Chondrocyte (in vitro differentiated cells): Measurements from ENCODE around the gene SERHL2. TPM values are rescaled to one million over a fixed set of nuclear protein-coding genes. Genes with fewer than 3 reads are reported as not detected.

Source experiments
- DNase-seq: peaks from one replicate; pipeline ENCODE4 v3.0.0; 2021; ENCODE audit warnings: mixed read lengths, low spot score
- H3K27ac Mint-ChIP-seq: one replicate; pipeline ENCODE4 v1.8.0; 2021; ENCODE audit warnings: mild to moderate bottlenecking, moderate library complexity, mixed read lengths; ENCODE audit not compliant: unreplicated experiment
- H3K27me3 Mint-ChIP-seq: 2 replicates; pipeline ENCODE4 v1.8.0; 2021; ENCODE audit warnings: low read depth, mixed read lengths
- H3K36me3 Mint-ChIP-seq: 2 replicates; pipeline ENCODE4 v1.8.0; 2021; ENCODE audit warnings: low read depth, mixed read lengths
- H3K4me1 Mint-ChIP-seq: 2 replicates; pipeline ENCODE4 v1.8.0; 2021; ENCODE audit warnings: low read depth, mild to moderate bottlenecking, mixed read lengths
- H3K4me3 Mint-ChIP-seq: one replicate; pipeline ENCODE4 v1.8.0; 2021; ENCODE audit warnings: mild to moderate bottlenecking, moderate library complexity, mixed read lengths; ENCODE audit not compliant: unreplicated experiment
- H3K9me3 Mint-ChIP-seq: 2 replicates; pipeline ENCODE4 v1.8.0; 2021; ENCODE audit warnings: low read depth, mixed read lengths
- CTCF ChIP-seq: fragments of 200-600 bp; sonication (generic); IDR thresholded peaks from 2 replicates; pipeline ENCODE4 v1.5.0; 2021; ENCODE audit warnings: antibody characterized with exemption, mild to moderate bottlenecking, moderate library complexity
- total RNA-seq: library from RNA; stranded (reverse); gene quantifications from 3 replicates; pipeline ENCODE4 v1.2.1, GENCODE V29; 2021

Gene SERHL2
- total RNA-seq, 1 donor from 2014 or later: 3.5 TPM

DNA sequence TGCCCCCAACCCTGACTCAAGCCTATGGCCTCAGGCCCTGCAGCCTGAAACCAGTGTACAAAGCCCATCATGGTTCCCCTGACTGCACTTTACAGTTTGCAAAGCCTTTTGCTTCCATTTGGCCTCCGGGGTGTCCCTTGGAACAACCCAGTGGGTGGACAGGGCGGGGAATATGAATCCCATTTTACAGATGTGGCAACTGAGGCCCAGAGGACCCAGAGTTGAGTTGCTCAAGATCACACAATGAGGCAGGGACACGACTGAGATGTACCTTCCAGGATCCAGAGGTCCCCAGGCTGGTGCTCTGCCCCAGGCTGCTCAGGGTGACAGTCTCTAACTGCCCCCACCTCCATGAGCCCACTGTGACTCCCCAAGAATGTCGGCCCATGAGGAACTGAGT is 66.3 kb downstream of the SERHL2 start:
- no peak for TF ChIP-seq CTCF
- H3K27ac Mint-ChIP-seq: peak overlapping the region; percentile 83
- peaks cover 60% of the 10 kb centered on the region for H3K4me1 Mint-ChIP-seq
- H3K27me3 Mint-ChIP-seq: no peaks in the 10 kb centered on the region
- peaks cover 2% of the 10 kb centered on the region for H3K36me3 Mint-ChIP-seq
- H3K9me3 Mint-ChIP-seq: no peaks in the 10 kb centered on the region
- DNase-seq: no peak
- H3K4me3 Mint-ChIP-seq: no peak overlapping the region

DNA sequence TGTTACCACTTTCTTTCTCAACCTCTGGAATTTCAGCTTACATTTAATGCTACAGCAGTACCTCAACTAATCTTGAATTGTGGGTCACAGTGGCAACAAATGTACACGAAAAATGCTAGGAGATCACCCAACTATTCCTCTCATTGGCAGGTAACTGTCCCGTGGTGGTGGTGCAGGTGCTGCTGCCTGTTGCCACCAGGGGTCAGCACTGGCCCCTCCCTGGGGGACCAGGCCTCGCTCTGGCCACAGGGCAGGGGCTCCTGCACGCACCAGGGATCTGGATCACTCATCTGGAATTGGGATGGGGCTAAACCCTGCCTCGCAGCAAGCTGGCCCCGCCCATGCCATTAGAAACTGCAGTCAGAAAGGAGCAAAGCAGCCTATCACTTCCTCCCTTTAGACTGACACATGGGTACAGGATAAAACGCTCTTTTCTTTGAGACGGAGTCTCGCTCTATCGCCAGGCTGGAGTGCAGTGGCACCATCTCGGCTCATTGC is 67.8 kb downstream of the SERHL2 start:
- no peak for DNase-seq
- Mint-ChIP-seq H3K4me1 (peaks cover 52% of the 10 kb centered on the region), H3K9me3 (no peaks in the 10 kb centered on the region), H3K36me3 (peaks cover 9% of the 10 kb centered on the region), H3K27ac (peak overlapping the region; percentile 83), H3K27me3 (no peaks in the 10 kb centered on the region), H3K4me3 (peak overlapping the region; percentile 45)
- TF ChIP-seq CTCF: peak; percentile 96

DNA sequence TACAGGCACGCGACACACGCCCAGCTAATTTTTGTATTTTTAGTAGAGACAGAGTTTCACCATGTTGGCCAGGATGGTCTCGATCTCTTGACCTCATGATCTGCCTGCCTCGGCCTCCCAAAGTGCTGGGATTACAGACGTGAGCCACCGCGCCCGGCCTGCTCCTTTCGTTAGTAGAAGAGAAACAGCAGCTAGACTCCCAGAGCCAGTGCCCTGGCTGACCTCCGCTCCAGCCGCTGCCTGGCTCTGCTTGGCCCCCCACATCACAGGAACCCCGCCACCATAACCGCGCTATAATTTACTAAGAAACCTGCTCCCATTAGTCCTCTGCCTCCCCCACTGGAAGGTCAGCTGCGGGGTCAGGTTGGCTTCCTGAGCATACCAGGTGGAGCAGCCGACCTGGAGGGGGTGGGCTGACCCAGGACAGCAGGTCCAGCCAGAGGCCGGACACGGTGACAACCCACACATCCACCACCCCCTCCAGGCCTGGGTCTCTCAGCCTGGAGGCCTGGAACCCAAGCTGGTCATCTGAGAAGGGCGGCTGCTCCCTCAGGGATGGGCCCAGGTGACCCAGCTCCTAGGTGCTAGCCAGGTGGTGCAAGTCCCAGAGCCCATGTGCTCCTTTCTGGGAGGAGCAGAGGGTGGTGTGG is 68.4 kb downstream of the SERHL2 start:
- Mint-ChIP-seq H3K4me1 (peaks cover 45% of the 10 kb centered on the region), H3K4me3 (no peak overlapping the region), H3K36me3 (peaks cover 11% of the 10 kb centered on the region), H3K9me3 (no peaks in the 10 kb centered on the region), H3K27ac (peak overlapping the region; percentile 83), H3K27me3 (no peaks in the 10 kb centered on the region)
- no peak for TF ChIP-seq CTCF
- no peak for DNase-seq

DNA sequence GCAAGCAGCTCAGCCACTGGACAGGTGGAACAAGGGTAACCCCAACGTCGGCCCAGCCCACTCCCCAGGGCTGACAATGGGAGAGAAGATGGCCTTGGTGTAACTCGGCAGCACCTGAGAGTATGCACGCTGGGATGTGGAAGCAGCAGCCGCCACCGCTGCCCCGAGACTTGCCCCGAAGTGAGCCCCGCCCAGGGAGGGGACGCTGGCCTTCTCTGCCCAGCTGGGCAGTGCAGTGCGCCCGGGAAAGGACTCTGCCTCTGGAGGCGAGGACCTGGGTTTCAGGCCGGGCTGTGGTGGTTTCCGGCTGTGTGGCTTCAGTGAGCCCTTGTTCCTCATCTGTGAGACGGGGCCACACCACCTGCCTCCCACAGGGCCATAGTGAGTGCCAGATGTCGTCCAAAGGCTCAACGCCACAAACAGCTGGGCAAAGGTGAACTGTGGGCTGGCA is 69.6 kb downstream of the SERHL2 start:
- Mint-ChIP-seq H3K27ac (peak overlapping the region; percentile 8), H3K4me3 (no peak overlapping the region), H3K9me3 (no peaks in the 10 kb centered on the region), H3K36me3 (peaks cover 16% of the 10 kb centered on the region), H3K27me3 (no peaks in the 10 kb centered on the region), H3K4me1 (peaks cover 36% of the 10 kb centered on the region)
- TF ChIP-seq CTCF: no peak
- no peak for DNase-seq

Other genes with a start within 250 kb of the SERHL2 start
- gene NFAM1, start 121.6 kb upstream of the SERHL2 start, total RNA-seq: not detected in 3 replicates
- 33.8 to 39.3 TPM (median 34.8 TPM) in 3 replicates for gene RRP7A, start 34.2 kb upstream of the SERHL2 start, total RNA-seq
- gene POLDIP3, start 60.9 kb downstream of the SERHL2 start, total RNA-seq: 47.3 to 49.2 TPM (median 48.0 TPM) in 3 replicates
- gene ATP5MGL, start 86.6 kb downstream of the SERHL2 start, total RNA-seq: 0.85 to 1.8 TPM in 2 of 3 replicates, not detected in the other
- 279 to 383 TPM (median 382 TPM) in 3 replicates for gene CYB5R3, start 95.4 kb downstream of the SERHL2 start, total RNA-seq
- gene A4GALT, start 166.9 kb downstream of the SERHL2 start, total RNA-seq: 5.2 to 23.8 TPM (median 22.0 TPM) in 3 replicates